K562 (cell line): Measurements from ENCODE around the gene TMEM205. TPM values are rescaled to one million over a fixed set of nuclear protein-coding genes. Genes with fewer than 3 reads are reported as not detected.

Source experiments
- CHCHD3 ChIP-seq: fragments of 250-450 bp; sonication (Bioruptor Pico); IDR thresholded peaks from 2 replicates; pipeline ENCODE4 v2.1.2; 2022; ENCODE audit warnings: mild to moderate bottlenecking
- EP300 ChIP-seq: IDR thresholded peaks from 2 replicates; pipeline ENCODE4 v1.6.1; 2012; ENCODE audit warnings: low read length, improper control_type of control experiment
- FOS ChIP-seq: IDR thresholded peaks from 3 replicates; pipeline ENCODE4 v1.6.1; 2011; ENCODE audit not compliant: insufficient read length; ENCODE audit errors: extremely low read depth
- JUN ChIP-seq, 2 experiments: sonication (generic) in 1 of 2; formaldehyde crosslinking in 1 of 2; IDR thresholded peaks; 2 replicates each; pipeline versions ENCODE4 v1.6.1 to v1.8.0; 2012 to 2022; ENCODE audit warnings: borderline replicate concordance in 2 of 2, mild to moderate bottlenecking in 2 of 2, improper control_type of control experiment in 1 of 2, low read depth in 1 of 2, low read length in 1 of 2, missing genetic modification reagents in 1 of 2
- MED1 ChIP-seq: sonication (generic); formaldehyde crosslinking; IDR thresholded peaks from 2 replicates; pipeline ENCODE4 v1.8.1; 2023; ENCODE audit warnings: missing genetic modification reagents, borderline replicate concordance
- NUFIP1 ChIP-seq: fragments of 450-650 bp; IDR thresholded peaks from 2 replicates; pipeline ENCODE4 v1.6.1; 2018; ENCODE audit not compliant: partially characterized antibody
- SIX5 ChIP-seq, 2 experiments: IDR thresholded peaks; 2 replicates each; pipeline ENCODE4 v1.6.1; 2011; ENCODE audit warnings: low read length in 2 of 2, borderline replicate concordance in 1 of 2, low read depth in 1 of 2, mild to moderate bottlenecking in 1 of 2, moderate library complexity in 1 of 2; ENCODE audit not compliant: insufficient read depth in 1 of 2
- polyA plus RNA-seq, 8 experiments: library from polyadenylated mRNA; depleted of rRNA in 4 of 8; stranded (reverse) in 5 of 8; unstranded in 3 of 8; fragments of >200 nt; fragmentation: Nextera tagmentation in 2 of 8; fragmentation: Illumina TruSeq in 1 of 8; extraction: Ambion mirVana in 2 of 8; extraction: Trizol in 1 of 8; gene quantifications; 2 replicates each; pipeline versions ENCODE4 v1.2.1 to v1.2.3, GENCODE V29; 2011 to 2014; ENCODE audit warnings: inconsistent platforms in 1 of 8, missing spikeins in 1 of 8
- total RNA-seq, 7 experiments: library from RNA; depleted of rRNA in 6 of 7; stranded (reverse); fragments of >200 nt in 6 of 7; fragmentation: Illumina TruSeq in 2 of 7; extraction: Trizol in 2 of 7; gene quantifications; 2 replicates each; pipeline versions ENCODE4 v1.2.1 to v1.2.3, GENCODE V29; 2011 to 2021; ENCODE audit warnings: low replicate concordance in 1 of 7
- TF ChIP-seq, protein P1 (sequence below): sonication (generic); formaldehyde crosslinking; IDR thresholded peaks from 2 replicates; pipeline ENCODE4 v1.8.0; 2022; ENCODE audit warnings: mild to moderate bottlenecking, missing genetic modification reagents, borderline replicate concordance
- TF ChIP-seq, protein P2 (sequence below): fragments of 450-650 bp; formaldehyde crosslinking; conservative IDR thresholded peaks from 2 replicates; pipeline ENCODE4 v1.4.0; 2022; ENCODE audit warnings: mild to moderate bottlenecking, missing genetic modification characterization

TMEM205 gene
- total and polyA plus RNA-seq, 9 of the 15 experiments (the other 6 are each of a cell fraction or from before 2014, with no cell fraction given), result 21.3 to 81.5 (median 44.1) TPM

DNA sequence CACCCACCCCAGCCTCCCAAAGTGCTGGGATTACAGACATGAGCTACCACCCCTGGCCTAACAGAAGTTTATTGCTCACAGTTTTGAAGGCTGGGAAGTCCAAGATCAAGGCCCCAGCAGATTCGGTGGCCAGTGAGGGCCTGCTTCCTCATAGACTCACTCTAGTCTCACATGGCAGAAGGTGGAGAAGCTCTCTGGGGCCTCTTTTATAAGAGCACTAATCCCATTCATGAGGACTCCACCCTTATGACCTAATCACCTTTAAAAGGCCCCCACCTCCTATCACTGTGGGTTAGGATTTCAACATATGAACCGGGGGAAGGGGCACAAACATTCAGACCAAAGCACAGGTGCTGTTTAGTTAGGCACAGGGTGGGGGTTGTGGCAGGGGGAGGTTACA is 21.5 kb upstream of the TMEM205 start (continued):
- TF ChIP-seq, protein P1, sequence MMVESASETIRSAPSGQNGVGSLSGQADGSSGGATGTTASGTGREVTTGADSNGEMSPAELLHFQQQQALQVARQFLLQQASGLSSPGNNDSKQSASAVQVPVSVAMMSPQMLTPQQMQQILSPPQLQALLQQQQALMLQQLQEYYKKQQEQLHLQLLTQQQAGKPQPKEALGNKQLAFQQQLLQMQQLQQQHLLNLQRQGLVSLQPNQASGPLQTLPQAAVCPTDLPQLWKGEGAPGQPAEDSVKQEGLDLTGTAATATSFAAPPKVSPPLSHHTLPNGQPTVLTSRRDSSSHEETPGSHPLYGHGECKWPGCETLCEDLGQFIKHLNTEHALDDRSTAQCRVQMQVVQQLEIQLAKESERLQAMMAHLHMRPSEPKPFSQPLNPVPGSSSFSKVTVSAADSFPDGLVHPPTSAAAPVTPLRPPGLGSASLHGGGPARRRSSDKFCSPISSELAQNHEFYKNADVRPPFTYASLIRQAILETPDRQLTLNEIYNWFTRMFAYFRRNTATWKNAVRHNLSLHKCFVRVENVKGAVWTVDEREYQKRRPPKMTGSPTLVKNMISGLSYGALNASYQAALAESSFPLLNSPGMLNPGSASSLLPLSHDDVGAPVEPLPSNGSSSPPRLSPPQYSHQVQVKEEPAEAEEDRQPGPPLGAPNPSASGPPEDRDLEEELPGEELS (CRISPR knock-in tag), result no peak
- TF ChIP-seq EP300 (no peak), SIX5 (IDR thresholded peaks at IDR 0.05; ENCODE audit: borderline replicate concordance in 1 of 2, insufficient read depth in 1 of 2, low read depth in 1 of 2, low read length in 2 of 2) (no peak), JUN (IDR thresholded peaks at IDR 0.05; ENCODE audit: borderline replicate concordance, low read depth, low read length) (no peak), JUN (CRISPR knock-in tag; IDR thresholded peaks at IDR 0.05; ENCODE audit: borderline replicate concordance) (no peak), FOS (no peak), MED1 (CRISPR knock-in tag) (no peak), NUFIP1 (no peak), CHCHD3 (no peak)
- TF ChIP-seq, protein P2, sequence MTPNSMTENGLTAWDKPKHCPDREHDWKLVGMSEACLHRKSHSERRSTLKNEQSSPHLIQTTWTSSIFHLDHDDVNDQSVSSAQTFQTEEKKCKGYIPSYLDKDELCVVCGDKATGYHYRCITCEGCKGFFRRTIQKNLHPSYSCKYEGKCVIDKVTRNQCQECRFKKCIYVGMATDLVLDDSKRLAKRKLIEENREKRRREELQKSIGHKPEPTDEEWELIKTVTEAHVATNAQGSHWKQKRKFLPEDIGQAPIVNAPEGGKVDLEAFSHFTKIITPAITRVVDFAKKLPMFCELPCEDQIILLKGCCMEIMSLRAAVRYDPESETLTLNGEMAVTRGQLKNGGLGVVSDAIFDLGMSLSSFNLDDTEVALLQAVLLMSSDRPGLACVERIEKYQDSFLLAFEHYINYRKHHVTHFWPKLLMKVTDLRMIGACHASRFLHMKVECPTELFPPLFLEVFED (CRISPR knock-in tag), result no peak
